OCI-LY3 (cell line): ENCODE data around the gene KCNS1.

Experiments
- H2AFZ ChIP-seq: fragments of 200-600, 300-600 bp; shearing (Covaris generic); 2 replicates; pipeline ENCODE4 v1.6.0; 2014; ENCODE audit warnings: antibody characterized with exemption, low read depth, low read length
- H3K27ac ChIP-seq: fragments of 200-600, 300-600 bp; sonication (generic); 2 replicates; pipeline ENCODE4 v1.5.1; 2014; ENCODE audit warnings: mild to moderate bottlenecking, low read length, moderate library complexity, mixed read lengths
- H3K27me3 ChIP-seq: fragments of 200-600, 300-600 bp; sonication (generic); 2 replicates; pipeline ENCODE4 v1.6.1; 2014; ENCODE audit warnings: low read depth, low read length, mixed read lengths
- H3K36me3 ChIP-seq: fragments of 200-600, 300-600 bp; sonication (generic); replicated peaks from 2 replicates; pipeline ENCODE3; 2014; ENCODE audit warnings: low read depth, low read length, mixed read lengths
- H3K4me1 ChIP-seq: fragments of 300-600, 200-600 bp; sonication (generic); 2 replicates; pipeline ENCODE4 v1.6.1; 2014; ENCODE audit warnings: low read length, mixed read lengths
- H3K4me2 ChIP-seq: fragments of 200-600, 300-600 bp; sonication (generic); 2 replicates; pipeline ENCODE4 v1.6.1; 2014; ENCODE audit warnings: low read length, mixed read lengths
- H3K4me3 ChIP-seq: fragments of 300-600, 200-600 bp; sonication (generic); 2 replicates; pipeline ENCODE4 v1.5.1; 2014; ENCODE audit warnings: antibody characterized with exemption, mild to moderate bottlenecking, low read length, moderate library complexity
- H3K79me2 ChIP-seq: fragments of 300-600, 200-600 bp; shearing (Covaris generic); 2 replicates; pipeline ENCODE4 v1.6.1; 2014; ENCODE audit warnings: mild to moderate bottlenecking, low read length, mixed read lengths
- H3K9ac ChIP-seq: fragments of 300-600, 200-600 bp; shearing (Covaris generic); 2 replicates; pipeline ENCODE4 v1.6.0; 2014; ENCODE audit warnings: mild to moderate bottlenecking, low read length, moderate library complexity
- H3K9me3 ChIP-seq: fragments of 200-600, 300-600 bp; shearing (Covaris generic); 2 replicates; pipeline ENCODE4 v1.6.1; 2014; ENCODE audit warnings: low read length, mixed read lengths; ENCODE audit not compliant: insufficient read depth
- H4K20me1 ChIP-seq: fragments of 200-600, 300-600 bp; sonication (generic); 2 replicates; pipeline ENCODE4 v1.6.1; 2016; ENCODE audit warnings: low read length, mixed read lengths; ENCODE audit not compliant: insufficient read depth
- CTCF ChIP-seq: fragments of 200-600, 300-600 bp; sonication (generic); IDR thresholded peaks from 2 replicates; pipeline ENCODE4 v1.5.1; 2014; ENCODE audit warnings: antibody characterized with exemption, low read length, low read depth
- EZH2phosphoT487 ChIP-seq: fragments of 200-600 bp; shearing (Covaris generic); IDR thresholded peaks from 2 replicates; pipeline ENCODE4 v1.6.1; 2018; ENCODE audit warnings: antibody characterized with exemption, mixed run types, low read depth

The KCNS1 gene

DNA sequence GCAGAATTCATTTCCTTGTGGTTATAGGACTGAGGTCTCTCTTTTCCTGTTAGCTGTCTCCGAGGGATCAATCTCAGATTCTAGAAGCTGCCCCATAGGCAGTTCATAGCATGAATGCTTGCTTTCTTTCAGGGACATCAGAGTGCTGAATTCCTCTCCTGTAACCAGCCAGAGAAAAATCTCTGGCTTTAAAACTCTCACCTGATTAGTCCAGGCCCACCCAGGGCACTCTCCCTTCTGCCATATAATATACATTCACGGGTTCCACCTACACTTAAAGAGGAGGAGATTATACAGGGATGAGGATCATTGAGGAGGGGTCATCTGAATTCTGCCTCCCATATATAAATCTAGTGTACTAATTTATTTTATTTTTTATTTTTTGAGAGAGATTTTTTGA lies 2.1 kb upstream of the KCNS1 start:
- no peaks in the 10 kb centered on the region for H3K9me3 ChIP-seq
- no peak overlapping the region for H3K4me2 ChIP-seq
- no peaks in the 10 kb centered on the region for H3K27me3 ChIP-seq
- peaks cover 9% of the 10 kb centered on the region for H3K36me3 ChIP-seq
- H3K79me2 ChIP-seq, result no peaks in the 10 kb centered on the region
- no peak overlapping the region for H3K27ac ChIP-seq
- H3K9ac ChIP-seq, result no peak overlapping the region
- H4K20me1 ChIP-seq, result no peaks in the 10 kb centered on the region
- TF ChIP-seq CTCF (no peak), EZH2phosphoT487 (no peak)
- peaks cover 9% of the 10 kb centered on the region for H3K4me1 ChIP-seq
- no peak overlapping the region for H3K4me3 ChIP-seq
- H2AFZ ChIP-seq, result no peak overlapping the region

DNA sequence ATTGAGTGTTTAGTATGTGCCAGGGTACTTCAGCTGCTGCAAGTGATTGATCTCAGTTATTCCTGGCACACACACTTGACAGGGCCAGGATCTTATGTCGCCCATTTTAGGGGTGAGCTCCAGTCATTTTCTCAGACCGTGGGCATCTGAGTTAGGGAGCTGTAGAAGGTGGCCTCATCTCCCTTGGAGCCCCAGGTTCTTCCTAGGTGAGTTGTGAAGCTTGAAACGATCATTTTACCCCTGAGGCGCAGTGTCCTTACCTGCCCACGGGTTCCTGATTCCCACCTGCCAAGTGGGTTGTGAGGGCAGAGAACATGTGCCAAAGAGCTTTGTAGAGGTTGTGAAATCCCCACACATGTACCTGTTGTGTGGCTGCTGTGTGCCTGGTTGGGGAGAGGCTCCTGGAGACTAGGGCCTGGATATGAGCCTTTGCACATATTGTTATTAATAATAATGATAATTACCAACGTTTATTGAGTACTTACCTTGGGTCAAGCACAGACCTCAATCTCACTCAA lies 465 bp upstream of the KCNS1 start:
- no peaks in the 10 kb centered on the region for H3K79me2 ChIP-seq
- no peak for TF ChIP-seq CTCF
- TF ChIP-seq EZH2phosphoT487, result no peak
- no peak overlapping the region for H3K4me3 ChIP-seq
- peaks cover 16% of the 10 kb centered on the region for H3K36me3 ChIP-seq
- H3K4me1 ChIP-seq, result peaks cover 9% of the 10 kb centered on the region
- no peaks in the 10 kb centered on the region for H3K9me3 ChIP-seq
- H3K4me2 ChIP-seq, result no peak overlapping the region
- no peak overlapping the region for H2AFZ ChIP-seq
- no peak overlapping the region for H3K9ac ChIP-seq
- H3K27ac ChIP-seq, result no peak overlapping the region
- no peaks in the 10 kb centered on the region for H3K27me3 ChIP-seq
- 0 out of 2 replicates have a peak, but pooled peaks cover under 1% of the 10 kb centered on the region for H4K20me1 ChIP-seq

DNA sequence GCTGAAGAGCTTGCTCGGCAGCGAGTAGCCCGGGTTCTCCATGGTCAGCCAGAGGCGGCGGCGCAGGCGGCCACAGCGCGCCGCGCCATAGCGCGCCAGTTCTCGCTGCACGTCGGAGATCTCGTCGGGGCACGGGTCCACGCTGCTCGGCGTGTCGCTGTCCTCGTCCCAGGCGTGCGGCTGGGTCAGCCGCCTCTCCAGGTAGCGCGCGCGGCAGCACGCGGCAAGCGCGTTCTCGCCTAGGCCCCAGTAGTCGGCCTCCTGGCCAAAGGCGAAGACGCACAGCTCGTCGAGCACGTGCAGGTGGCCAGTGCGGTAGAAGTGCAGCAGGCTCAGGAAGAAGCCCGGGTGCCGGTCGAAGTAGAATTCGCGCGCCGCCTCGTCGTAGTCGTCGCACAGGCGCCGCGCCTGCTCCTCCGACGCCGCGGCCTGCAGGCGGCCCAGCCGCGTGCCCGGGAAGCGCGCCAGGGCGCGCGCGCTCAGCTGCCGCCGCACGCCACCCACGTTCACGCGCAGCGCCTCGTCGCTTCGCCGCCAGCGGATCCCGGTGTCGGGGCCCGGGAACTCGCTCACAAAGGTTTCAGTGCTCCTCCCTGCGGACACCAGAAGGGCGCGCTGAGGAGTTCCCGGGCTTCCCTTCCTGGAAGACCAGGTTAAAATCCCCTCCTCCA lies 2.7 kb downstream of the KCNS1 start:
- H3K4me3 ChIP-seq, result no peak overlapping the region
- H3K36me3 ChIP-seq, result peaks cover 28% of the 10 kb centered on the region
- H3K27ac ChIP-seq, result no peak overlapping the region
- H3K4me2 ChIP-seq, result no peak overlapping the region
- TF ChIP-seq EZH2phosphoT487 (no peak), CTCF (no peak)
- H3K27me3 ChIP-seq, result no peaks in the 10 kb centered on the region
- no peaks in the 10 kb centered on the region for H3K9me3 ChIP-seq
- H3K4me1 ChIP-seq, result no peaks in the 10 kb centered on the region
- H4K20me1 ChIP-seq, result peaks cover 15% of the 10 kb centered on the region; the same call in 1 of the 2 replicates
- H2AFZ ChIP-seq, result no peak overlapping the region
- no peaks in the 10 kb centered on the region for H3K79me2 ChIP-seq
- no peak overlapping the region for H3K9ac ChIP-seq

GRCh38 chr20:45097485-45098102 lies 3.3 kb downstream of the KCNS1 start:
- H3K79me2 ChIP-seq, result no peaks in the 10 kb centered on the region
- H3K9me3 ChIP-seq, result no peaks in the 10 kb centered on the region
- H3K4me3 ChIP-seq, result no peak overlapping the region
- no peak overlapping the region for H3K9ac ChIP-seq
- H3K4me2 ChIP-seq, result no peak overlapping the region
- H3K27ac ChIP-seq, result no peak overlapping the region
- no peak for TF ChIP-seq EZH2phosphoT487
- TF ChIP-seq CTCF, result no peak
- peaks cover 34% of the 10 kb centered on the region for H3K36me3 ChIP-seq
- no peaks in the 10 kb centered on the region for H3K27me3 ChIP-seq
- H3K4me1 ChIP-seq, result no peaks in the 10 kb centered on the region
- H4K20me1 ChIP-seq, result peaks cover 16% of the 10 kb centered on the region; the same call in 1 of the 2 replicates
- H2AFZ ChIP-seq, result no peak overlapping the region
